ENCODE measurements around the gene MICU1. TPM values are rescaled to one million over a fixed set of nuclear protein-coding genes. Genes with fewer than 3 reads are reported as not detected.

The MICU1 gene
- total RNA-seq, 1 experiment from 2014 or later = 89.4 TPM

- Mint-ChIP-seq H3K4me1 (ENCODE audit: low read depth, unreplicated experiment) (no peaks in the 10 kb centered on the region), H3K36me3 (ENCODE audit: insufficient read depth, unreplicated experiment) (no peaks in the 10 kb centered on the region), H3K27ac (ENCODE audit: unreplicated experiment) (no peak overlapping the region), H3K27me3 (ENCODE audit: unreplicated experiment) (no peaks in the 10 kb centered on the region), H3K9me3 (ENCODE audit: low read depth, unreplicated experiment) (no peaks in the 10 kb centered on the region), H3K4me3 (ENCODE audit: low read depth, unreplicated experiment) (no peak overlapping the region)
- no TSS peak for BruUV-seq (replicated peaks)
- DNase-seq = no peak
- CTCF ChIA-PET = interaction anchor here (0.6 to 1.0 kb wide), 3 partner anchors 11 to 235 kb away, joined by 3 to 5 read pairs (median 4); no protein-coding TSS in a partner anchor
- intact Hi-C loops (cut with micrococcal nuclease; ENCODE audit: unreplicated experiment) = no loop called here
- TF ChIP-seq CTCF (IDR thresholded peaks at IDR 0.05; ENCODE audit: unreplicated experiment) = no peak
Measured at GRCh38 chr10:72595436-72595835, 30.4 kb downstream of the MICU1 start.

DNA sequence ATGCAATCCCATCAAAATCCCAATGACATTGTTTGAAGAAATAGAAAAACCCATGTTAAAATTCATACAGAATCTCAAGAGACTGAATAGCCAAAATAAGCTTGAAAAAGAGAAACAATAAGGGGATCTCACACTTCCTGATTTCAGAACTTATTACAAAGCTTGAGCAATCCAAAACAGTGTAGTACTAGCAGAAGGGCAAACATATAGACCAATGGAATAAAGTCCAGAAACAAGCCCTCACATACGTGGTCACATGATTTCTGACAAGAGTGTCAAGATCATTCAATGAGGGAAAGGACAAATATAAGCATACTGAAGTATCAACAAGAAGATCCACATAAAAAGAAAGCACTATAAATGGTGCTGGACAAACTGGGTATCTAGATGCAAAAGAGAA lies 31.9 kb downstream of the MICU1 start:
- H3K4me1 Mint-ChIP-seq (ENCODE audit: low read depth, unreplicated experiment) = no peaks in the 10 kb centered on the region
- CTCF ChIA-PET = no interaction called here
- no TSS peak for BruUV-seq (replicated peaks)
- H3K27ac Mint-ChIP-seq (ENCODE audit: unreplicated experiment) = no peak overlapping the region
- H3K36me3 Mint-ChIP-seq (ENCODE audit: insufficient read depth, unreplicated experiment) = no peaks in the 10 kb centered on the region
- TF ChIP-seq CTCF (IDR thresholded peaks at IDR 0.05; ENCODE audit: unreplicated experiment) = no peak
- H3K9me3 Mint-ChIP-seq (ENCODE audit: low read depth, unreplicated experiment) = no peaks in the 10 kb centered on the region
- H3K27me3 Mint-ChIP-seq (ENCODE audit: unreplicated experiment) = no peaks in the 10 kb centered on the region
- DNase-seq = no peak
- intact Hi-C loops (cut with micrococcal nuclease; ENCODE audit: unreplicated experiment) = no loop called here
- no peak overlapping the region for H3K4me3 Mint-ChIP-seq (ENCODE audit: low read depth, unreplicated experiment)

DNA sequence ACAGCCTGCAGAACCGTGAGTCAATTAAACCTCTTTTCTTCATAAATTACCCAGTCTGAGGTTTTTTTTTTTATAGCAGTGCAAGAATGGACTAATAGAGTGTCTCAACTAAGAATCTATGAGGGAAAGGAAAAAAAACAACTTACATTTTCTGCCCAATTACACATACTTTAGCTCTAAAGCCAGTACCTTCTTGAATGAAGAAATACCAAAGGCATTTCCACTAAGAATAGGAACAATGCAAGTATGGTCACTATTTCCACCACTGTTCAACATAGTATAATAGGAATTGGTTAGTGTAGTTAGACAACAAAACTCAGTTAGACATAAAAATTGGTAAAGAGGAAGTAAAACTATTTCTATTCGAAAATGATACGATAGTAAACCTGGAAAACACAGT lies 37.6 kb downstream of the MICU1 start:
- CTCF ChIA-PET = no interaction called here
- no peak overlapping the region for H3K27ac Mint-ChIP-seq (ENCODE audit: unreplicated experiment)
- H3K4me3 Mint-ChIP-seq (ENCODE audit: low read depth, unreplicated experiment) = no peak overlapping the region
- intact Hi-C loops (cut with micrococcal nuclease; ENCODE audit: unreplicated experiment) = no loop called here
- H3K4me1 Mint-ChIP-seq (ENCODE audit: low read depth, unreplicated experiment) = peaks cover 11% of the 10 kb centered on the region
- BruUV-seq (replicated peaks) = no TSS peak
- TF ChIP-seq CTCF (IDR thresholded peaks at IDR 0.05; ENCODE audit: unreplicated experiment) = no peak
- no peak for DNase-seq
- no peaks in the 10 kb centered on the region for H3K36me3 Mint-ChIP-seq (ENCODE audit: insufficient read depth, unreplicated experiment)
- no peaks in the 10 kb centered on the region for H3K9me3 Mint-ChIP-seq (ENCODE audit: low read depth, unreplicated experiment)
- H3K27me3 Mint-ChIP-seq (ENCODE audit: unreplicated experiment) = no peaks in the 10 kb centered on the region

DNA sequence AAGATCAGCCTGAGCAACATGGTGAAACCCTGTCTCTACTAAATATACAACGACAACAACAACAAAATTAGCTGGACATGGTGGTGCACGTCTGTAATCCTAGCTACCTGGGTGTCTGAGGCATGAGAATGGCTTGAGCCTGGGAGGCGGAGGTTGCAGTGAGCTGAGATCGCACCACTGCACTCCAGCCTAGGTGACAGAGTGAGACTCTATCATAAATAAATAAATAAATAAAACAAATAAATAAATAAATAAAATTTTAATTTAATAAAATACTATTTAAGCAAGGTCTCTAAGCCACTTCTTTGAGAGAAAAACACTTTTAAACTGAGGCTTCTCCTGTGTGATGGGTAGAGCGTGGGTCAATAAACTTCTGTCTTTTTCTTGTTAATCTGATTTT lies 38.3 kb downstream of the MICU1 start:
- no peak overlapping the region for H3K27ac Mint-ChIP-seq (ENCODE audit: unreplicated experiment)
- intact Hi-C loops (cut with micrococcal nuclease; ENCODE audit: unreplicated experiment) = no loop called here
- DNase-seq = no peak
- no peaks in the 10 kb centered on the region for H3K27me3 Mint-ChIP-seq (ENCODE audit: unreplicated experiment)
- no peak overlapping the region for H3K4me3 Mint-ChIP-seq (ENCODE audit: low read depth, unreplicated experiment)
- no peak for TF ChIP-seq CTCF (IDR thresholded peaks at IDR 0.05; ENCODE audit: unreplicated experiment)
- CTCF ChIA-PET = no interaction called here
- BruUV-seq (replicated peaks) = no TSS peak
- H3K4me1 Mint-ChIP-seq (ENCODE audit: low read depth, unreplicated experiment) = peaks cover 11% of the 10 kb centered on the region
- H3K9me3 Mint-ChIP-seq (ENCODE audit: low read depth, unreplicated experiment) = no peaks in the 10 kb centered on the region
- H3K36me3 Mint-ChIP-seq (ENCODE audit: insufficient read depth, unreplicated experiment) = no peaks in the 10 kb centered on the region

Measured in Calu3 (cell line).